A549 (cell line): ENCODE data around the gene TRIM39.

Source experiments
- CEBPB ChIP-seq, 2 experiments: fragments of >200 bp in 1 of 2; sonication (Bioruptor Twin) in 1 of 2; formaldehyde crosslinking in 1 of 2; IDR thresholded peaks; 2 replicates each; pipeline ENCODE4 v1.6.1; 2012 to 2016
- ESRRA ChIP-seq: fragments of 150-350 bp; IDR thresholded peaks from 2 replicates; pipeline ENCODE4 v1.6.1; 2014; ENCODE audit warnings: mild to moderate bottlenecking, low read length, borderline replicate concordance
- POLR2A ChIP-seq: IDR thresholded peaks from 2 replicates; pipeline ENCODE4 v1.6.1; 2012; ENCODE audit warnings: mild to moderate bottlenecking, low read length
- POLR2AphosphoS2 ChIP-seq: conservative IDR thresholded peaks from 2 replicates; pipeline ENCODE4 v1.6.1; 2012; ENCODE audit warnings: low read length, improper control_type of control experiment, inconsistent platforms
- RNF2 ChIP-seq: fragments of 200-600 bp; sonication (generic); IDR thresholded peaks from 2 replicates; pipeline ENCODE4 v1.6.1; 2016; ENCODE audit warnings: low read depth, mild to moderate bottlenecking, antibody characterized with exemption, moderate library complexity, borderline replicate concordance
- SREBF2 ChIP-seq: fragments of 450-650 bp; IDR thresholded peaks from 2 replicates; pipeline ENCODE4 v1.6.1; 2014; ENCODE audit warnings: mild to moderate bottlenecking, moderate library complexity
- TF ChIP-seq, protein P1 (sequence below): fragments of >200 bp; sonication (Bioruptor Twin); formaldehyde crosslinking; IDR thresholded peaks from 3 replicates; pipeline ENCODE4 v1.5.1; 2016

DNA sequence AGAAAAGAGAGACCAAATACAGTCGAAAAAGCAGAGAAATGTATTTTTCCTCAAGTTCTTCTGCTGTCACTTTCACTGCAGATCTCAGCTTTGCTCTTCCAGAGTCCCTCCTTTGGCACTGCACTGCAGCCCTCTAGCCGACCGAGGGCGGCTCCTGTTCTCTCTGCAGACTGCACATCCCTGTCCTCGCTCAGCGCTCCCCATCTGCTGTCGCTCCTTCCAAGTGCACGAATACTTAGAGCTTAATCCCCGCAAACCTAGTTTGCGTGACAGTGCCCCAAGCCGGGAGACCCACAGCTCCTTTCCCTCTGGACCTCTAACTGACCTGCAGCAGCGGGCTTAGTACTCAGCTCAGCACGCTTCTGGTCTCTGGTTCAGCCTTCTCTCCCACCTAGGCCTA lies 33.4 kb downstream of the TRIM39 start:
- TF ChIP-seq RNF2 (no peak), POLR2AphosphoS2 (no peak), POLR2A (no peak), ESRRA (no peak), CEBPB (IDR thresholded peaks at IDR 0.05) (no peak), SREBF2 (no peak)
- TF ChIP-seq, protein P1, sequence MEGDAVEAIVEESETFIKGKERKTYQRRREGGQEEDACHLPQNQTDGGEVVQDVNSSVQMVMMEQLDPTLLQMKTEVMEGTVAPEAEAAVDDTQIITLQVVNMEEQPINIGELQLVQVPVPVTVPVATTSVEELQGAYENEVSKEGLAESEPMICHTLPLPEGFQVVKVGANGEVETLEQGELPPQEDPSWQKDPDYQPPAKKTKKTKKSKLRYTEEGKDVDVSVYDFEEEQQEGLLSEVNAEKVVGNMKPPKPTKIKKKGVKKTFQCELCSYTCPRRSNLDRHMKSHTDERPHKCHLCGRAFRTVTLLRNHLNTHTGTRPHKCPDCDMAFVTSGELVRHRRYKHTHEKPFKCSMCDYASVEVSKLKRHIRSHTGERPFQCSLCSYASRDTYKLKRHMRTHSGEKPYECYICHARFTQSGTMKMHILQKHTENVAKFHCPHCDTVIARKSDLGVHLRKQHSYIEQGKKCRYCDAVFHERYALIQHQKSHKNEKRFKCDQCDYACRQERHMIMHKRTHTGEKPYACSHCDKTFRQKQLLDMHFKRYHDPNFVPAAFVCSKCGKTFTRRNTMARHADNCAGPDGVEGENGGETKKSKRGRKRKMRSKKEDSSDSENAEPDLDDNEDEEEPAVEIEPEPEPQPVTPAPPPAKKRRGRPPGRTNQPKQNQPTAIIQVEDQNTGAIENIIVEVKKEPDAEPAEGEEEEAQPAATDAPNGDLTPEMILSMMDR = no peak
